OCI-LY7 (cell line): ENCODE results near the gene CACNA2D4. TPM values are rescaled to one million over a fixed set of nuclear protein-coding genes. Genes with fewer than 3 reads are reported as not detected.

Experiments used
- BruUV-seq: library from RNA; stranded (reverse); fragments of 400-500 nt; replicated peaks from 2 replicates; lab custom pipeline; 2021; lab: Mats Ljungman, UMichigan
- CTCF ChIA-PET: fragments of 300-600 bp; sonication (Branson Sonifier 250); formaldehyde crosslinking; loops from one replicate; lab custom pipeline; 2022; ENCODE audit warnings: antibody characterized with exemption; ENCODE audit not compliant: unreplicated experiment; lab: Charles Lee
- POLR2A ChIA-PET: fragments of 300-600 bp; sonication (Branson Sonifier 250); formaldehyde crosslinking; loops from one replicate; lab custom pipeline; 2022; ENCODE audit warnings: antibody characterized with exemption; lab: Charles Lee
- DNase-seq: peaks from one replicate; pipeline ENCODE4 v3.0.0-alpha.2; 2015; ENCODE audit warnings: low spot score
- H2AFZ ChIP-seq: fragments of 200-600 bp; sonication (generic), shearing (Covaris generic); 2 replicates; pipeline ENCODE4 v1.6.1; 2014; ENCODE audit warnings: mild to moderate bottlenecking, antibody characterized with exemption, low read length, moderate library complexity
- H3K27ac ChIP-seq: fragments of 200-600 bp; sonication (generic); 2 replicates; pipeline ENCODE4 v1.5.1; 2014; ENCODE audit warnings: mixed run types, low read depth, mild to moderate bottlenecking, moderate library complexity, low read length, inconsistent platforms; ENCODE audit not compliant: poor library complexity, severe bottlenecking
- H3K36me3 ChIP-seq: fragments of 200-600 bp; sonication (generic); 2 replicates; pipeline ENCODE4 v1.6.1; 2014; ENCODE audit warnings: mild to moderate bottlenecking, antibody characterized with exemption, low read length, moderate library complexity, mixed read lengths; ENCODE audit not compliant: insufficient read depth
- H3K4me1 ChIP-seq: fragments of 200-600 bp; sonication (generic); 2 replicates; pipeline ENCODE4 v1.5.1; 2014; ENCODE audit warnings: mild to moderate bottlenecking, low read length; ENCODE audit not compliant: insufficient read depth, poor library complexity, severe bottlenecking
- H3K4me2 ChIP-seq: fragments of 200-600 bp; sonication (generic); 2 replicates; pipeline ENCODE4 v1.6.1; 2014; ENCODE audit warnings: mild to moderate bottlenecking, low read length
- H3K4me3 ChIP-seq: fragments of 200-600 bp; sonication (generic); 2 replicates; pipeline ENCODE4 v1.5.1; 2014; ENCODE audit warnings: mild to moderate bottlenecking, low read depth, low read length; ENCODE audit not compliant: poor library complexity, severe bottlenecking
- H3K79me2 ChIP-seq: fragments of 200-600 bp; sonication (generic); 2 replicates; pipeline ENCODE4 v1.6.1; 2016; ENCODE audit warnings: low read depth, mild to moderate bottlenecking, low read length, moderate library complexity, mixed read lengths; ENCODE audit not compliant: insufficient read depth
- H3K9me2 ChIP-seq: fragments of 200-600 bp; sonication (generic); 2 replicates; pipeline ENCODE4 v1.6.1; 2016; ENCODE audit warnings: mild to moderate bottlenecking, low read length, mixed read lengths; ENCODE audit not compliant: insufficient read depth
- H3K9me3 ChIP-seq: fragments of 200-600 bp; sonication (generic); 2 replicates; pipeline ENCODE4 v1.6.1; 2014; ENCODE audit warnings: mild to moderate bottlenecking, mixed run types, low read length, mixed read lengths
- H4K20me1 ChIP-seq: fragments of 200-600 bp; sonication (generic); 2 replicates; pipeline ENCODE4 v1.6.1; 2014; ENCODE audit warnings: mild to moderate bottlenecking, antibody characterized with exemption, low read length, moderate library complexity, mixed read lengths; ENCODE audit not compliant: insufficient read depth
- CTCF ChIP-seq: fragments of 200-600 bp; sonication (generic); conservative IDR thresholded peaks from 2 replicates; pipeline ENCODE4 v1.5.1; 2014; ENCODE audit warnings: mild to moderate bottlenecking, antibody characterized with exemption, low read length, moderate library complexity, mixed read lengths
- EZH2phosphoT487 ChIP-seq: fragments of 200-600 bp; sonication (generic); IDR thresholded peaks from 2 replicates; pipeline ENCODE4 v1.6.1; 2018; ENCODE audit warnings: low read depth, borderline replicate concordance, mild to moderate bottlenecking, mixed run types, antibody characterized with exemption, low read length, moderate library complexity, mixed read lengths
- intact Hi-C: fragments of 100-400 bp; cut with micrococcal nuclease; formaldehyde crosslinking; loops from one replicate; pipeline ENCODE4 v1.10.0; 2022; ENCODE audit not compliant: unreplicated experiment
- total RNA-seq, 2 experiments: library from RNA; depleted of rRNA in 1 of 2; stranded (reverse); fragments of >200 nt in 1 of 2; shearing (Covaris generic) in 1 of 2; gene quantifications; 2 replicates each; pipeline ENCODE4 v1.2.3, GENCODE V29; 2014 to 2022

CACNA2D4 gene
- total RNA-seq, 2 experiments from 2014 or later: 0.13 TPM; not detected in 1

GRCh38 chr12:1843641-1844005, 74.8 kb downstream of the CACNA2D4 start:
- ChIA-PET POLR2A (no interaction called here), CTCF (interaction anchor here (0.6 kb wide), 1 partner anchor 81 kb away, joined by 3 read pairs; no protein-coding TSS in a partner anchor)
- Histone ChIP-seq H3K36me3 (no peaks in the 10 kb centered on the region), H3K4me3 (no peak overlapping the region), H2AFZ (no peak overlapping the region), H3K9me2 (no peaks in the 10 kb centered on the region), H3K4me1 (no peaks in the 10 kb centered on the region), H3K79me2 (no peaks in the 10 kb centered on the region), H3K4me2 (no peak overlapping the region), H3K9me3 (no peaks in the 10 kb centered on the region), H4K20me1 (no peaks in the 10 kb centered on the region), H3K27ac (no peak overlapping the region)
- intact Hi-C loops: no loop called here
- no peak for DNase-seq
- TF ChIP-seq EZH2phosphoT487: no peak
- TF ChIP-seq CTCF: no peak
- BruUV-seq: no TSS peak

GRCh38 chr12:1842905-1843640, 75.4 kb downstream of the CACNA2D4 start:
- intact Hi-C loops: no loop called here
- no peaks in the 10 kb centered on the region for H3K79me2 ChIP-seq
- H3K4me3 ChIP-seq: no peak overlapping the region
- TF ChIP-seq EZH2phosphoT487 (no peak), CTCF (no peak)
- BruUV-seq: no TSS peak
- no peaks in the 10 kb centered on the region for H3K9me2 ChIP-seq
- no peak overlapping the region for H2AFZ ChIP-seq
- no peak for DNase-seq
- no peaks in the 10 kb centered on the region for H3K36me3 ChIP-seq
- ChIA-PET CTCF (interaction anchor here (0.5 to 0.6 kb wide), 2 partner anchors 82 to 660 kb away, joined by 3 read pairs; no protein-coding TSS in a partner anchor), POLR2A (no interaction called here)
- no peaks in the 10 kb centered on the region for H3K9me3 ChIP-seq
- H3K4me2 ChIP-seq: no peak overlapping the region
- no peaks in the 10 kb centered on the region for H4K20me1 ChIP-seq
- H3K4me1 ChIP-seq: no peaks in the 10 kb centered on the region
- H3K27ac ChIP-seq: no peak overlapping the region

GRCh38 chr12:1842183-1842904, 76.1 kb downstream of the CACNA2D4 start:
- no peaks in the 10 kb centered on the region for H3K9me3 ChIP-seq
- no peak overlapping the region for H2AFZ ChIP-seq
- H3K4me3 ChIP-seq: no peak overlapping the region
- no peak for DNase-seq
- POLR2A ChIA-PET: no interaction called here
- intact Hi-C loops: no loop called here
- no peaks in the 10 kb centered on the region for H3K4me1 ChIP-seq
- CTCF ChIA-PET: interaction anchor here (0.5 kb wide), 1 partner anchor 660 kb away, joined by 3 read pairs; no protein-coding TSS in a partner anchor
- no peak overlapping the region for H3K4me2 ChIP-seq
- H3K79me2 ChIP-seq: no peaks in the 10 kb centered on the region
- no peak overlapping the region for H3K27ac ChIP-seq
- H4K20me1 ChIP-seq: no peaks in the 10 kb centered on the region
- TF ChIP-seq CTCF (no peak), EZH2phosphoT487 (no peak)
- H3K36me3 ChIP-seq: no peaks in the 10 kb centered on the region
- no TSS peak for BruUV-seq
- no peaks in the 10 kb centered on the region for H3K9me2 ChIP-seq
